ENCODE measurements around the gene CDKN2C. TPM values are rescaled to one million over a fixed set of nuclear protein-coding genes. Genes with fewer than 3 reads are reported as not detected.

Gene CDKN2C
- total RNA-seq (10 to 100 TPM in 2 of 5 donors, 1 to 10 TPM in 3; 3.5 to 11.7 (median 9.4) TPM), polyA plus RNA-seq (10 to 100 TPM in 2 of 3 donors, 1 to 10 TPM in 1; 9.7 to 14.1 (median 12.5) TPM)
- long read RNA-seq, donor 1, partial matches to known transcripts, result 0 of 1 reads
- long read RNA-seq, donor 1, other reads (novel, unspliced or antisense), result 0 of 1 reads
- long read RNA-seq, donor 2, partial matches to known transcripts, result 6 of 6 reads
- long read RNA-seq, donor 2, other reads (novel, unspliced or antisense), result 0 of 6 reads
- long read RNA-seq, donor 3, partial matches to known transcripts, result 0 of 2 reads
- long read RNA-seq, donor 3, other reads (novel, unspliced or antisense), result 0 of 2 reads
- long read RNA-seq, donor 4, result 0 reads
- long read RNA-seq, donor 5, transcript CDKN2C-203 (3 exons, 2,086 nt), result major isoform, 5 of 7 reads
- long read RNA-seq, donor 5, partial matches to known transcripts, result 0 of 7 reads
- long read RNA-seq, donor 5, other reads (novel, unspliced or antisense), result 0 of 7 reads
- long read RNA-seq, donor 6, result 0 reads
- long read RNA-seq, donor 7, partial matches to known transcripts, result 0 of 4 reads
- long read RNA-seq, donor 7, other reads (novel, unspliced or antisense), result 0 of 4 reads
- long read RNA-seq, donor 8, transcript CDKN2C-203 (3 exons, 2,086 nt), result major isoform, 5 of 6 reads
- long read RNA-seq, donor 8, partial matches to known transcripts, result 0 of 6 reads
- long read RNA-seq, donor 8, other reads (novel, unspliced or antisense), result 0 of 6 reads
- long read RNA-seq, donor 9, partial matches to known transcripts, result 0 of 3 reads
- long read RNA-seq, donor 9, other reads (novel, unspliced or antisense), result 0 of 3 reads
- long read RNA-seq, donor 10, partial matches to known transcripts, result 0 of 1 reads
- long read RNA-seq, donor 10, other reads (novel, unspliced or antisense), result 0 of 1 reads

- peak; percentile 59 to 88 for DNase-seq
- H3K27ac ChIP-seq, result peak within 1 kb of the TSS; percentile 93 to 99 (median 98)
- WGBS, 5 donors, result 0 to 1% (median 1%) methylated on average over 42 to 44 of the region's 44 CpGs
- H3K4me1 ChIP-seq, result peaks cover 11 to 36% (median 23%) of the 10 kb centered on the region in 4 donors
- intact Hi-C loops (cut with DNase I; ENCODE audit: low total_unique reads), result no loop called here
- TF ChIP-seq CTCF (IDR thresholded peaks at IDR 0.05) (no peak), POLR2AphosphoS5 (IDR thresholded peaks at IDR 0.05) (peak in 2 of 3 donors; percentile 27 to 32), POLR2A (IDR thresholded peaks at IDR 0.05) (no peak), EP300 (IDR thresholded peaks at IDR 0.05) (no peak)
- no peaks in the 10 kb centered on the region for H3K36me3 ChIP-seq
- peak within 1 kb of the TSS; percentile 74 to 87 (median 80) for H3K4me3 ChIP-seq
- H3K9me3 ChIP-seq, result no peaks in the 10 kb centered on the region
- no peaks in the 10 kb centered on the region for H3K27me3 ChIP-seq
Measured at GRCh38 chr1:50969611-50970508, at the start of gene CDKN2C. Gene CDKN2C (plus strand): TSS chr1:50970245. CDS start chr1:50970369, 124 bp downstream.

GRCh38 chr1:50920409-50920808 lies 49.6 kb upstream of the CDKN2C start:
- intact Hi-C loops (cut with DNase I; ENCODE audit: low total_unique reads), result no loop called here
- TF ChIP-seq EP300 (IDR thresholded peaks at IDR 0.05) (no peak), POLR2A (IDR thresholded peaks at IDR 0.05) (no peak)
- no peak overlapping the region for H3K27ac ChIP-seq
- H3K27me3 ChIP-seq, result no peaks in the 10 kb centered on the region
- DNase-seq, result no peak
- peaks cover 0 to 8% (median 3%) of the 10 kb centered on the region in 4 donors for H3K4me1 ChIP-seq
- H3K9me3 ChIP-seq, result peaks cover 0 to 6% (median 0%) of the 10 kb centered on the region in 4 donors
- H3K4me3 ChIP-seq, result no peak overlapping the region
- 81 to 100% (median 96%) methylated on average over 1 of the region's 1 CpG for WGBS, 5 donors
- no peaks in the 10 kb centered on the region for H3K36me3 ChIP-seq

- H3K9me3 ChIP-seq, result peaks cover 0 to 6% (median 0%) of the 10 kb centered on the region in 4 donors
- DNase-seq, result no peak
- H3K27me3 ChIP-seq, result no peaks in the 10 kb centered on the region
- H3K4me1 ChIP-seq, result peaks cover 0 to 8% (median 3%) of the 10 kb centered on the region in 4 donors
- H3K27ac ChIP-seq, result no peak overlapping the region
- intact Hi-C loops (cut with DNase I; ENCODE audit: low total_unique reads), result no loop called here
- no peak overlapping the region for H3K4me3 ChIP-seq
- TF ChIP-seq POLR2A (IDR thresholded peaks at IDR 0.05) (no peak), POLR2AphosphoS5 (IDR thresholded peaks at IDR 0.05) (no peak), EP300 (IDR thresholded peaks at IDR 0.05) (no peak), CTCF (IDR thresholded peaks at IDR 0.05) (no peak)
- WGBS, 5 donors, result 81 to 99% (median 98%) methylated on average over 3 to 4 of the region's 4 CpGs
- H3K36me3 ChIP-seq, result no peaks in the 10 kb centered on the region
Measured at GRCh38 chr1:50921029-50921428, 49.0 kb upstream of the CDKN2C start.

GRCh38 chr1:50923564-50923963 lies 46.5 kb upstream of the CDKN2C start:
- intact Hi-C loops (cut with DNase I; ENCODE audit: low total_unique reads), result no loop called here
- 95 to 100% (median 100%) methylated on average over 1 of the region's 1 CpG for WGBS, 5 donors
- Histone ChIP-seq H3K4me1 (no peaks in the 10 kb centered on the region), H3K27me3 (no peaks in the 10 kb centered on the region), H3K36me3 (no peaks in the 10 kb centered on the region), H3K4me3 (no peak overlapping the region), H3K27ac (no peak overlapping the region), H3K9me3 (peaks cover 0 to 6% (median 0%) of the 10 kb centered on the region in 4 donors)
- DNase-seq, result no peak
- TF ChIP-seq CTCF (IDR thresholded peaks at IDR 0.05) (no peak), POLR2AphosphoS5 (IDR thresholded peaks at IDR 0.05) (no peak), EP300 (IDR thresholded peaks at IDR 0.05) (no peak), POLR2A (IDR thresholded peaks at IDR 0.05) (no peak)

All from stomach (tissue), 19 donors.